Activated gamma-delta T cell treated with anti-CD3 and anti-CD28 coated beads, Interleukin-2, amount 50 U/mL, for 16 hours (primary cell): Measurements from ENCODE around the gene GRIK4.
"Not testable (repeated sequence)": the region's sequence is repeated elsewhere in the genome, so short reads cannot be mapped to it uniquely, and the experiment has no call there.

Experiments
- DNase-seq: peaks from one replicate; pipeline ENCODE4 v3.0.0-alpha.2; 2020; ENCODE audit warnings: low read depth

Gene GRIK4

DNA sequence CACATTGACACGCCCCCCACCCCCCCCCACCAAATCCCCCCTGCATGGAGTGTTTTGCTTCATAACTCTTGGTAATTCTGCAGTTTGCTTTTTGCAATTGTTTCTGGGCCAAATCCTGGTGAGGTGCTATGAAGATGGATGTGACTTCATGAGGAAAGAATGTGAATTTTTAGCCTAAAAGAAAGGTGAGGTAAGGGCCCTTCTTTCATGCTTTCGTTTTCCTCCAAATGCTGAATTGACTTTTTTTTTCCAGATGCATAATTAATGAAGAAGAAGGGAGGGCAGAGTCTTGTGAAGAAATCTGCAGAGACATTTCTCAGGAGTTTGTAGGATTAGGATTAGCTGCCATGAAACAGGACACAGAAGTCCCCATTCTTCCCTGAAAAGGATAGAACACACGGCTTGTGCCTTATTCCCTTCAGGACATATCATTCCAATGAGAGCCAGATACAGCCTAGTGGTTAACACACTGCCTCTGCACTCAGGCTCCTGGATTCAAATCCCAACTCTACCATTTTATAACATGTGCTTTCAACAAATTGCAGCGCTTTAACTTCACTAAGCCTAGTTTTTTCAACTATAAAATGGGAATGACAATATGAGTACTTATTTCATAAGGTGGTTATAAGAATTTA, 492.8 kb downstream of the GRIK4 start:
- no peak for DNase-seq

DNA sequence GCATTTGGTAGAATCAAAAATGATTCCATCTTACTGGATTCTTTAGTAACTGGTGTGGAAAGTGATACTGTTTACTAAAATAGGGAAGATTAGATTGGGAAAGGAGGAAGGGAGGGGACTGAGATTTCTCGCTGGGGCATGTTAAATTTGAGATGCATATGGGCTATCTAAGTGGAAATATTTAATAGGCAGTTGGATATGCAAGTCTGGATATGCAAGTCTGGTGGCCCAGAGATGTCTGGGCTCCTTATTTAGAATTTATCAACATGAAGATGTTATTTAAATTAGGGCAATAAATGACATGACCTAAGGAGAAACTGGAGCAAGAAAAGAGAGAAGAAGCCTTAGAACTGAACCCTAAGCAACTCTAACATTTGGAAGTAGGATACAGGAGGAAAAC, 495.4 kb downstream of the GRIK4 start:
- DNase-seq, result no peak

DNA sequence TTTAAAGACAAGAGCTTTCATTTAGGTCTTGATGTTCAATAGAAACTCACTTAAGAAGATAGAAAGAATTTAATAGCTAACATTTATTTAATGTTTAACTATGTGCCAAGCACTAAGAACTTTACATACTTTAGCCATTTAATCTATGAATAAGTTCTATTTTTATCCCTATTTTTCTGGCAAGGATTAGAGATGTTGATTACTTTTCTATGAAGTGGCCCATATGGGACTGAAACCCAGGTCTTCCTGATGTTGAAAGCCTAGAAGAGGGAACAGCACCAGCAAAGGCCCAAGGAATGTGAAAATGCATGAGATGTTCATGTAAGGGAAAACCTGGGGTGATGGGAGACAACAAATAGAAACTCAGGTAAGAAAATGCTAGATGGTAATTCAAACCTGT, 497.0 kb downstream of the GRIK4 start:
- DNase-seq, result no peak

DNA sequence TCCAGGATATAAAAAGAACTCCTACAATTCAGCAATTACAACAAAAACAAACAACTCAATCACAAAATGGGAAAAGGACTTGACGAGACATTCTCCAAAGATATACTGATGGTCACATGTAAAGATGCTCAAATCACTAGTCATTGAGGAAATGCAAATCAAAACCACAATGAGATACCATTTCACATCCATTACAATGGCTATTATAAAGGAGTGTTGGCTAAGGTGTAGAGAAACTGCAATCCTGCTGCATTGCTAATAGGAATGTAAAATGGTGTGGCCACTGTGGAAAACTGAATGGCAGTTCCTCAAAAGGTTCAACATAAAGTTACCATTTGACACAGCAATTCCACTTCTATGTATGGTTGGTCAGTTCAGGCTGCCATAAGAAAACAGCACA, 500.5 kb downstream of the GRIK4 start:
- no peak for DNase-seq

DNA sequence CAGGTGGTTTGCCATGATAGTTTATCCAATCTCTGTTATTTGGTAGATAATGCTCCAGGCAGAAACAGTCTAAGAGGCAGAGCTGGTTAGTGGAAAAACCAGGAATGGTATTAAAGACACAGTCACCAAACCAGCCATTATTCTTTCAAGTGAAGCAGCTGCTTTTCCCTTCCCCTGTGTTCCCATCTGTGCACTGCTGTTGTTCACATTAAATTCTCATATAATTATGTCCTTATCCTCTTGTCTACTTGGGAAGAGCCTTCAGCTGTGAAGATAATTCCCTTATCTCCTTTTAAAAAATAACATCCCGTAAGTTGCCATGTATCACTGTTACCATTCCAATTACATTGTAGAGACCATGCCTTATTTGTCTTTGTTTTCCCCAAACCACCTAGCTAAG, 507.2 kb downstream of the GRIK4 start:
- DNase-seq, result no peak

DNA sequence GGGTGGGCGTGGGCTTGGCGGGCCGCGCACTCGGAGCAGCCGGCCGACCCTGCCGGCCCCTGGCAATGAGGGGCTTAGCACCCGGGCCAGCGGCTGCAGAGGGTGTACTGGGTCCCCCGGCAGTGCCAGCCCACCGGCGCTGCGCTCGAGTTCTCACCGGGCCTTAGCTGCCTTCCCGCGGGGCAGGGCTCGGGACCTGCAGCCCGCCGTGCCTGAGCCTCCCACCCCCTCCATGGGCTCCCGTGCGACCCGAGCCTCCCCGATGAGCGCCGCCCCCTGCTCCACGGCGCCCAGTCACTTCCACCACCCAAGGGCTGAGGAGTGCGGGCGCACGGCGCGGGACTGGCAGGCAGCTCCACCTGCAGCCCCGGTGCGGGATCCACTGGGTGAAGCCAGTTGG, 510.2 kb downstream of the GRIK4 start:
- not testable (repeated sequence) for DNase-seq

DNA sequence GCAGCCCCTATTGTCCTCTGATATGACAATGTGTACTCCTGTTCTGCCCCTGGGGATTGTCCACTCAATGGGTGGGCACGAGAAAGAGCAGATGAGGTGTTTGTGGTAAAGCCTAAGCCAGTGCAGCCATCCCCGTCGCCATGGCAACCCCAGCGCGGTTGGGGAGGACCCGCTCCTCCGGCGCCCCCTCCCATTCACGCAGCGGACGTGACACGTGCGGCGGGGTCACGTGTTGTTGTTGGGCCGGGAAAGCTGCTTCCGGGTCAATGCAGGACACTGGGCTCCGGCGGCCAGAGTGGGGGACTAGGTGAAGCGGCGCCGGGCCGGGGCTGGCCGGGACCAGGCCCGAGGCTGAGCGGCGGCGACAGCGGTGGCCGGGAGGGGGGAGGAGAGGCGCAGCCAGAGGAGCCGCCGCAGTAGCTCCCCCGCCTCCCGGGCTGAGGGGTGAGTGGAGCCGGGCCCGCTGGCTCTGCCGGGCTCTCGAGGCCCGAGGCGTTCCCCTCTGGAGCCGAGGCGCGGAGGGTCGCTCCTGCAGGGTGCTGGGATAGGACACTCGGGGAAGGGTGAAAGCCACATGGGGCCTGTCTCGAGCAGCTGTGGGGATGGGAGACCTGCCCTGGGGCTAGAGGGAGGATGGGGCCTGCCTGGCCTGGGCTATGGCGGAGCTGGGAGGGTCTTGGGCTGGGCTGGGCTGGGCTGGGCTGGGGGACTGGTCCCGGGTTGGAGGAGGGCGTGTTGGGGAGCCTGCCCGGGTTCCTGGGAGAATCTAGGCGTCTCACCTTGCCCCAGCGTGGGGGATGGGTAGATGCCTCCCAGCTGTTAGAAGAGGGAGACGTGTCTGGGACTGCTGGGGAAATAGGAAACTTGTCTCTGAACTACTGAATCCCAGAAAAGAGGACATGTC, 512.6 kb downstream of the GRIK4 start, which contains the start of gene TBCEL:
Gene TBCEL (plus strand): TSS at position 255 of the 904 bp plus-strand sequence. CDS start 21,589 bp downstream, outside the sequence.
- peak; percentile 49 for DNase-seq

DNA sequence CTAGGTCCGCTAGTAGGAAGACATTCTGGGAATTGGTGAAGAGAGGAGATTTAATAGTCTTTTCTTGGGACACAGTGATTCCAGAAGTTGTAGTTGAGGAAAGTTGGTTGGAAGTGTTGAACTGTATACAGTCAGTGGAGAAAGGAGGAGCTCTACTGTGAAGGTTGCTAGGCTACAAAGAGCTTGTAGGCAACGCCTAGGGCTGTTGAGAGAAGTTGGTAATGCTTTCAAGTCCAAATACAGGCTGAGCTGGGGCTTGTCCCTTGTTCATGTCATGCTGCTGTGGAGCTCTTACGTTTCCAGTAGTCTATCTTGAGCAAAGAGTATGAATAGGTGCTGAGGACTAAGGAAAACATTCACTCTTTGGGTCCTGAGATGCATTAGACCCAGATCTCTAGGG, 513.4 kb downstream of the GRIK4 start:
- DNase-seq, result no peak

DNA sequence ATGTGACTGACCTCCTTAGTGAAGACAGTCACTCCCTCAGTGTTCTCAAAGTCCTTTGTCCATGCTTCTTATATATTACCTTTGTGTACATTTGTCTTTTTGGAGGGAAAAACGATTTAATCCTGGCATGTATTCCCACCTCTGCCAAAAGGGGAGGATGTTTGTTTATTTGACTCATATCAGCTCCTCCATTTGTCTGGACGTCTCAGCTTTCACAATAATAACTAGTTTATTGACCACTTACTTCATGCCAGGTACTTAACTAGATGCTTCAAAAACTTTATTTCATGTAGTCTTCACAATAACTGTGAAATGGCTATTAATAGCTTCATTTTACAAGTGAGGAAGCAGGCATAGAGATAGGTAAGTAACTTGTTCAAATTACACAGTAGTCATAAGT, 517.6 kb downstream of the GRIK4 start:
- no peak for DNase-seq

DNA sequence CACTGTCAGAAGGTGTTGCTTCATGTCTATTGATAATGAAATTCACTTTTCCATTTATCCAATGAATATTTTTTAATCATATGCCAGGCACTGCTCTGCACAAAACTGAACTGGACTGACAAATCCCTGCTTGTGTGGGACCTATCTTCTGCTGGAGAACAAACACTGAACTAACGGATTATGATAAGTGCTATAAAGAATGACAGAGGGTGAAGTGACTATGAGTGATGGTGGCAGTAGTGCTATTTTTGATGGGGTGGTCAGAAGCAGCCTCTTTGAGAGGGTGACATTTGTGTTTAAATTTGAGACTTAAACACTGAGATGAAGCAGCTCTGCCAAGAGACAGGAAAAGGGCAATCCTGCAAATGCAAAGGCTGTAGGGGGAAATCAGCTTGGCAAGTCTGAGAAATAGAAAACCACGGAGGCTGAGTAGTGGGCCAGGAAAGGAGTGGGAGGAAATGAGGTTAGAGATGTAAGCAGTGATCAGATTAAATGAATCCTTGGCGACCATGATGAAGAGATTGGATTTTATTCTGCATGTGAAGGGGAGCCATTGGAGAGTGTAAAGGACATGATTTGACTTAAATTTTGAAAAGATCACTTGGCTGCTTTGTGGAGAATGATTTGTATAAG, 518.4 kb downstream of the GRIK4 start:
- DNase-seq, result no peak

DNA sequence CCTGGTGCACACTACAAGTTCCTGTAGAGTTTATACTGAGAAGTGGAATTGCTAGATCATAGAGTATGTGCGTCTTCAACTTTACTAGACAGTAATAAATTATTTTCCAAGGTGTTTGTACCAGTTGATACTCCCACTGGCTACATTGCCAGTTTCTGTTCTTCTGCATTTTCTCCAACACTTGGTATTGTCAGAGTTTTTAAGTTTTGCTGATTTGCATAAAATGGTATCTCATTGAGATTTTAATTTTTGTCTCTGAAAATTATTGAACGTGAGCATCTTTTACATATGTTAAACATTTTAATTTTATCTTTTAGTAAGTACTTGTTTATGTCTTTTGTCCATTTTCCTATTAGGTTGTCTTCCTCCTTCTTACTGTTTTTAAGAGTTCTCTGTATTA, 519.6 kb downstream of the GRIK4 start:
- no peak for DNase-seq

DNA sequence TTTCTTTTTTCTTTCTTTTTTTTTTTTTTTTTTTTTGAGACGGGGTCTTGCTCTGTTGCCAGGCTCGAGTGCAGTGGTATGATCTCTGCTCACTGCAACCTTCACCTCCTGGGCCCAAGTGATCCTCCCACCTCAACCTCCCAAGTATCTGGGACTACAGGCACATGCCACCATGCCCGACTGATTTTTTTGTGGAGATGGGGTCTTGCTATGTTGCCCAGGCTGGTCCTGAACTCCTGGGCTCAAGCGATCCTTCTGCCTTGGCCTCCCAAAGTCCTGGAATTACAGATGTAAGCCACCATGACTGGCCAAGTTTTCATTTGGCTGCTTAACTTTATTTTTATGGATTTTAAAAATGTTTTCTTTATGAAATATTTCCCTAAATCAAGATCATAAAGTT, 520.1 kb downstream of the GRIK4 start:
- DNase-seq, result not testable (repeated sequence)

DNA sequence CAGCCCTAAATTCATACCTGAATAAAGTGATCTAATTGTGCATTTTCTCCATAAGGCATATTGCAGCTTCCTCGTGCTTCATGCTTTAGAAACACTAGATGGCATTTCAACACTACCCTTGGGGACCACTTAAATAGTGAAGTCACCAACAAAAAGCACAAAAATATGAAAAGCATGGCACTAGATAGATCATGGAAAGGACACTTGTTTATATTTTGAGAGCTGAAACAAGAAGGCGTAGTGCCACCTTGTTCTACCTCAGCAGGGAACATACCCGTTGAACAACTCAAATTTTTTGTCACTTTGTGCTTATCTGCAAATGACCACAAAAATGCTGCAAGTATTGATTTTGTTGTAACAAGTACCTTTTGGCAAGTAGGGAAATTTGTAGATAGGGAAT, 521.0 kb downstream of the GRIK4 start:
- no peak for DNase-seq

DNA sequence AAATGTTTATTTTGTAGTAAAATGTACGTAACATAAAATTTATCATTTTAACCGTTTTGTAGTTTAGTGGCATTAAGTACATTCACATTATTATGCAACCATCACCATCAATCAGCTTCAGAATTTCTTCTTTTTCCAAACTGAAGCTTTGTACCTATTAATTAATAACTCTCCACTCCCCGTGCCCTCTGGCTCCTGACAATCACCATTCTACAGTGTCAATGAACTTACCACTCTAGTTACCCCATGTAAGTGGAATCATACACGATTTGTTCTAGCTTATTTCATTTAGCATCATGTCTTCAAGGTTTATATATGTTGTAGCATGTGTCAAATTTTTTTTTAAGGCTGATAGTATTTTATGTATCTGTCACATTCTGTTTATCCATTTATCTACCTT, 522.1 kb downstream of the GRIK4 start:
- DNase-seq, result no peak

DNA sequence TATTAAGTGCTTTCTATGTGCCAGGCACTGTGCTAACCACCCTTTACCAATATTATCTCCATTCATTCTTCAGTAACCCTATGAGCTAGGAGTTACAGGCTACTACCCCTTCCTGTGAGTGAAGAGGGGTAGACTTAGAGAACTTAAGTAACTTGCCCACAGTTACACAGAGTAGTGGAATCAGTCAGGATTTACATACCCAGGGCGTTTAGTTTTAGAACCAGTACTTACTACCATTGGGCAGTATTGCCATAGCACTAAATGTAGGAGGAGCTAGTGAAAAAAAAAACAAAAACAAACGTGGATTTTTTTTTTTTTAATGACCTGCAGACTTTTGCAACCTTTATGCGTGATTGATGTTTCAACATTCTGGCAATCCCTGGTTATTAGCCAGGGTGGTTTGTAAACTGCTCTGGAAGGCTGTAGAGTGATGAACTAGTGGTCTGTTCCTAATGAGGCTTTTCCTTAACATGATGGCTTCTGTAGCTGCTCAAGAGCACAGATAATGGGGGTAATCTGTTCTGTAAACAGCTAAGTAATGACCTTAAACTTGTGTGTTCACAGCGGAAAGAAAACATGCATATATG, 523.7 kb downstream of the GRIK4 start:
- DNase-seq, result no peak

DNA sequence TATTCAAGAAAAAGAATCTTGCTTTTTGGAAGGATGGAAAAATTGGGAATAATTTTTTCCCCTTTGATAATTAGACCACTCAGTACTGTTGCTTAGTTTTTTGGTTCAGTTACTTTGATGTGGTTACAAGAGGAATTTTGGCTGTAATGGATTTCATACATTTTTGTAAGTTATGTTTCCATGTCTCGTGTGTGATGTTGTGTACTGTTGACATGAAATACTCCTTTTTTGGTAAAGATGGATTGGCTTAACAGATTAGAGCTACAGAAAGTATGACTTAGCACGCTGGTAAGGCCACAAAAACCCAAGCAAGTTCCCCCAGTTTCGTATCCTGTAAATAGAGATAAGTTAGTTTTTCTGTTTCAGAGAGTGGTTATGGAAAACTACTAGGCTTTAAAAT, 524.2 kb downstream of the GRIK4 start:
- DNase-seq, result no peak

DNA sequence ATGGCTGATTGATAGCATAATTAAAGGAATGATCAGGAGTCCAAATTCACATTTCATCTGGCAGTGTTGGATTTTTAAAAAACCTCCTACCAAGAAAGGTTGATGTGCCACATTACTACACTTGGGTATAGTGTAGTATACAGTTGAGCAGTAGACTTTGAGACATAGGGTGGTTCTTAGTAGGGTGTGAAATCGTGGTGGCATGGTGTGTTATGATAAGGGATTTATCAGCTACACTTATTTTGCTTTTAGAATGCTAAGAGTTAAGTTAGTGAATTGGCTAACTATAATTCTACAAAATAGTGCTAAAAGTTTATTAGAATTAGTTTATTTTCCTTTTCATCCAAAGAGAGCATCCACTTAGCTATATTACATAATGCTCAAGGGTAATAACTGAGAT, 525.5 kb downstream of the GRIK4 start:
- DNase-seq, result no peak
